PFSK-1 (cell line): Measurements from ENCODE around the gene ELMOD3.

Experiments used
- FOXP2 ChIP-seq: optimal IDR thresholded peaks from 2 replicates; pipeline ENCODE3; 2011; ENCODE audit warnings: borderline replicate concordance, control low read depth, inconsistent platforms; ENCODE audit not compliant: insufficient read depth; ENCODE audit errors: extremely low read length, extremely low read depth
- POLR2AphosphoS5 ChIP-seq: IDR thresholded peaks from 2 replicates; pipeline ENCODE4 v1.6.1; 2012; ENCODE audit warnings: low read depth, mild to moderate bottlenecking, control low read depth, low read length, moderate library complexity
- SIN3A ChIP-seq: IDR thresholded peaks from 2 replicates; pipeline ENCODE4 v1.6.1; 2012; ENCODE audit warnings: mild to moderate bottlenecking, low read length, moderate library complexity, borderline replicate concordance; ENCODE audit not compliant: insufficient read depth
- TAF1 ChIP-seq: IDR thresholded peaks from 2 replicates; pipeline ENCODE4 v1.6.1; 2012; ENCODE audit warnings: low read length, control low read depth, borderline replicate concordance; ENCODE audit not compliant: insufficient read depth
- TF ChIP-seq, protein P1 (sequence below), 2 experiments: IDR thresholded peaks; 2 replicates each; pipeline versions ENCODE4 v1.6.1 to v1.8.0; 2011 to 2012; ENCODE audit warnings: low read depth in 2 of 2, low read length in 2 of 2, control low read depth in 1 of 2, inconsistent platforms in 1 of 2, mild to moderate bottlenecking in 1 of 2, moderate library complexity in 1 of 2; ENCODE audit not compliant: insufficient read depth in 1 of 2

ELMOD3 gene

DNA sequence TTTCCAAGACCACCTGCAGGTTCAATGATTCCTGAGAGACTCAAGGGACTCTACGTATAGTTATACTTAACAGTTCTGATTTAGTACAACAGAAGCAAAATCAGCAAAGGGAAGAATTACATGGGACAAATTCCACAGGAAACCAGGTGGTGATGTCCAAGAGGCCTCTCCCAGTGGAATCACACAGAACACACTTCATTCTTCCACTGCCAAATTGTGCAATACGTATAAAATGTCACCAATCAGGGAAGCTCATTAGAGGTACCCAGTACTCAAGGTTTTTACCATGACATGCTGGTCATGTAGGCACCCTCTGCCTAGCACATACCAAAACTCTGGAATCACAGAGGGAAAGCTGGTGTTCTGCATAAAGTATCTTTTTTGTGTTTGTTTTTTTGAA lies 33.2 kb downstream of the ELMOD3 start:
- TF ChIP-seq, protein P1, sequence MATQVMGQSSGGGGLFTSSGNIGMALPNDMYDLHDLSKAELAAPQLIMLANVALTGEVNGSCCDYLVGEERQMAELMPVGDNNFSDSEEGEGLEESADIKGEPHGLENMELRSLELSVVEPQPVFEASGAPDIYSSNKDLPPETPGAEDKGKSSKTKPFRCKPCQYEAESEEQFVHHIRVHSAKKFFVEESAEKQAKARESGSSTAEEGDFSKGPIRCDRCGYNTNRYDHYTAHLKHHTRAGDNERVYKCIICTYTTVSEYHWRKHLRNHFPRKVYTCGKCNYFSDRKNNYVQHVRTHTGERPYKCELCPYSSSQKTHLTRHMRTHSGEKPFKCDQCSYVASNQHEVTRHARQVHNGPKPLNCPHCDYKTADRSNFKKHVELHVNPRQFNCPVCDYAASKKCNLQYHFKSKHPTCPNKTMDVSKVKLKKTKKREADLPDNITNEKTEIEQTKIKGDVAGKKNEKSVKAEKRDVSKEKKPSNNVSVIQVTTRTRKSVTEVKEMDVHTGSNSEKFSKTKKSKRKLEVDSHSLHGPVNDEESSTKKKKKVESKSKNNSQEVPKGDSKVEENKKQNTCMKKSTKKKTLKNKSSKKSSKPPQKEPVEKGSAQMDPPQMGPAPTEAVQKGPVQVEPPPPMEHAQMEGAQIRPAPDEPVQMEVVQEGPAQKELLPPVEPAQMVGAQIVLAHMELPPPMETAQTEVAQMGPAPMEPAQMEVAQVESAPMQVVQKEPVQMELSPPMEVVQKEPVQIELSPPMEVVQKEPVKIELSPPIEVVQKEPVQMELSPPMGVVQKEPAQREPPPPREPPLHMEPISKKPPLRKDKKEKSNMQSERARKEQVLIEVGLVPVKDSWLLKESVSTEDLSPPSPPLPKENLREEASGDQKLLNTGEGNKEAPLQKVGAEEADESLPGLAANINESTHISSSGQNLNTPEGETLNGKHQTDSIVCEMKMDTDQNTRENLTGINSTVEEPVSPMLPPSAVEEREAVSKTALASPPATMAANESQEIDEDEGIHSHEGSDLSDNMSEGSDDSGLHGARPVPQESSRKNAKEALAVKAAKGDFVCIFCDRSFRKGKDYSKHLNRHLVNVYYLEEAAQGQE (IDR thresholded peaks at IDR 0.05; ENCODE audit: insufficient read depth in 1 of 2, low read depth in 2 of 2, low read length in 2 of 2): no peak
- no peak for TF ChIP-seq TAF1
- no peak for TF ChIP-seq FOXP2
- no peak for TF ChIP-seq SIN3A
- no peak for TF ChIP-seq POLR2AphosphoS5

DNA sequence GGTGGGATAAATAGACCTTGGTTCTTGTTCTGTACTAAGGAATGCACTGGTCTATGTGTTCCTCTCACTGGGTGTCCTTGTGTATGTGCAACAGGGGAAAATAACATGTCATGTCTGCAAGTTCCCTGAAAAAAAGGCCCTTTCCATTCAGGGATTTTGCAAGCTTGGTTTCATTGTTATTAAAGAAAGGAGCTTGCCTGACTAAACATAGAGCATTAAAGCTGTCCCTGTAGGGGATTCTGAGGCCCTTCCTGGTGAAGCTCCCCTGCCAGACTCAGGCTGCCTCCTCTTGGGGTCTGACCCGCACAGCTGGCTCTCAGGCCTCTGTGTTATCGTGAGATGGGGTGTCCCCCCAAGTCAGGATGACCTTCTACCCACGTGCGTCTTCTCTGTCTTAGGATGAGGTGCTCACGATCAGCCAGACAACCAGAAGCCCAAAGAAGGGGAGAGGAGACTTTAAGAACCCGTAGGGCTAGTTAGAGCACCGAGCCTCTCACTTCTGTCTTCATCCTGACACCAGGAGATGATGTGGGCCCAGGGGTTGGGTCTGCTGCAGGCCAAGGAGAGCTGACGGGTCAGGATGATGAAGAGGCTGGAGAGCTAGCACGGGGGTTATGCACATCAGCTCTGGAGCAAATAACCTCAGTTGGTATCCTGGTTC lies 34.4 kb downstream of the ELMOD3 start:
- TF ChIP-seq TAF1 (no peak), POLR2AphosphoS5 (no peak), FOXP2 (no peak), SIN3A (no peak)
- TF ChIP-seq, protein P1 (IDR thresholded peaks at IDR 0.05; ENCODE audit: insufficient read depth in 1 of 2, low read depth in 2 of 2, low read length in 2 of 2): no peak

DNA sequence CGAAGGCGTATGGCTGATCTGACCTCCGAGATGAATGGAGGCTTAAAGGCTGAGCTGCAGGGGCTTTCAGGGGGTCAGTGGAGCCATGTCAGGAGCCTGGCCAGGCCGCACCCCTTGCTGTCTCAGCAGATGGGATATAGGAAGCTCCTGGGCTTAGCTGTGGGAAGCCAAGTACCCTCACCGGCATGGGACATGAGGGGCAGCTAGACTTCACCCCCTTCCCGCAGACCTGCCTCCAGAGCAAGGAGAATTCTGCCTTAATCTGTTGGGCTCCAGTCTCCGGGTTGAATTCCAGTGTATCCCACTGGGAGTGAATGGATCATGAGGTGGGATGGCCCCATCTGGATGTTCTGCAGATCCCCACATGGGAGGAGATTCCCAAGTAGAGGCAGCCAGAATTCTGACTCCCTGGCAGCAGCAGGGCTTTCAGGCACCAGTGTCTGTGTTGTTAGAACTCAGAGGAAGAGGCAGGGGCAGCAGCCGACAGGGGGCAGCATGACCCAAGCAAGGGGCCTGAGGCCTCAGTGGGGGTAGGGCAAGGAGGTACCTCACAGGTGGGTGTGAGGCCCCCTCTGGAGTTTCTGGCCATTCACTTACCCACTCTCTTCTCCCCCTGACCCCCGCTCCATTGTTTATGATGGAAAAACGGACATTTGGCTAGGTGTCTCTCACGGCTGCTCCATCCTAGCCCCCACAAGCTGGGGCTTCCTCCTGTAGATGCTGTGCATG lies 36.5 kb downstream of the ELMOD3 start:
- no peak for TF ChIP-seq SIN3A
- no peak for TF ChIP-seq POLR2AphosphoS5
- no peak for TF ChIP-seq FOXP2
- TF ChIP-seq, protein P1 (IDR thresholded peaks at IDR 0.05; ENCODE audit: insufficient read depth in 1 of 2, low read depth in 2 of 2, low read length in 2 of 2): no peak
- no peak for TF ChIP-seq TAF1

DNA sequence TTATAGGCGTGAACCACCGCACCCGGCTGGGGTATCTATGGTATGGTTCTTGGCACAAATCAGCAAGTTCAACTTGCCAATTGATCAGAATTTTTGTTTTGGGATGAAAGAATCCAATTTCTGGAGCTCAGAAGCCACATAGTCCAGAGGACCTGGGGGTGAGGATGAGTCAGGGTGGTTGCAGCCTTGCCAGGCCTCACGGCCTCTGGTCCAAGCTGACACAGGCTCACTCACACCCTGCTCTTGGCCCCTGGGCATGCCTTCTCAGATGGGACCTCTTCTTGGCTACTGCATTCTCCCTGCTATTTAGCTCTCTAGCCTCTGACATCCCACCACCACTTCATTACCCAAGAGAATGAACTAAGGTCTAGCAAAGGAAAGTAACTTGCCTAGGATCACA lies 39.3 kb downstream of the ELMOD3 start:
- no peak for TF ChIP-seq POLR2AphosphoS5

DNA sequence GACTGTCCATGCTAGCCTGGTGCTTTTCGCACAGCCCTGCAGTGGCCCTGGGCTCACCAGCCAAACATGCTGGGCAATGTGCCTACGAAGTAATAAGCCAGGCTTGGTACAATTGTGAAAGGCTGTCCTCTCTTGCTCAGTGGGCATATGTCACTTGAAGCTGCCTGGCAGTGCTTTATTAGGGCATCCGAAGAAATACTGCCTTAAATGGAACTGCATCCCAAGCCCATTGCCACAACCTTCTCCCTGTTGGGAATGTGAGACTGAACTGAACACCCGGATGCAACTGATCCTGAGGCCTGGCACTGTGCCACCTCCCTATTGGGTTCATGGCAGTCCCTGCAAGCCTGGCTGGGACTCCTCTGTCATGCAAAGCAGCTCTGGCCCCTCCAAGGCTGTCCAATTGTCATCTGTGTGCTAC lies 39.7 kb downstream of the ELMOD3 start:
- no peak for TF ChIP-seq TAF1

DNA sequence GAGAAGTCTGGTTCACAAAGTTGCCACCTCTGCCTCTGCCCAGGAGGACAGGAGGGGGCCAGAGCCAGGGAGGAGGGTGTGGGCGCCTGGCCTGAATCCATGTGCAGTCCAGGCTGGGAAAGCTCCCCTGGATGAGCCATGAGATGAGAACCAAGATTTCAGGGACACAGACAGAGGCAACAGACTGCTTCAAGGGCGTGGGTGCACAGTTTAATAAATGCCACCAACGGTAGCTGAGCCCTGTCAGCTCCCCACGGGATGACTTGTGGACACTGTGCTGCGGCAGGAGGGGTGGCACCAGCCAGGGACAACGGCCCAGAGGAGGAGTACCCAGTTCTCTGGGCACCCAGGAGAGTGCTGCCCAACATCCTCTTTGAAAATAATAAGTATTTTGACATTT lies 40.4 kb downstream of the ELMOD3 start:
- TF ChIP-seq TAF1: no peak
- no peak for TF ChIP-seq SIN3A
- TF ChIP-seq FOXP2: no peak
- TF ChIP-seq, protein P1 (IDR thresholded peaks at IDR 0.05; ENCODE audit: insufficient read depth in 1 of 2, low read depth in 2 of 2, low read length in 2 of 2): no peak
- no peak for TF ChIP-seq POLR2AphosphoS5
